HG03060 (cell line): Measurements from ENCODE around the gene NPFFR1.

ENCODE experiments used
- ATAC-seq: cut with Tn5 transposase; IDR thresholded peaks from one replicate; pipeline ENCODE4 v1.9.1; 2021; ENCODE audit warnings: low read depth, moderate number of reproducible peaks; ENCODE audit not compliant: unreplicated experiment

NPFFR1 gene

GRCh38 chr10:70292004-70292403, 8.2 kb upstream of the NPFFR1 start:
- no peak for ATAC-seq

- ATAC-seq, result no peak
Measured at GRCh38 chr10:70289739-70290138, 5.9 kb upstream of the NPFFR1 start.

- ATAC-seq, result no peak
Measured at GRCh38 chr10:70286616-70287015, 2.8 kb upstream of the NPFFR1 start.

GRCh38 chr10:70285476-70285831, 1.6 kb upstream of the NPFFR1 start:
- no peak for ATAC-seq

- ATAC-seq, result no peak
Measured at GRCh38 chr10:70284542-70285475, 1.0 kb upstream of the NPFFR1 start.

- ATAC-seq, result no peak
Measured at GRCh38 chr10:70283071-70283444, 746 bp downstream of the NPFFR1 start.

GRCh38 chr10:70281609-70282008, 2.2 kb downstream of the NPFFR1 start:
- ATAC-seq, result no peak

GRCh38 chr10:70280099-70280498, 3.7 kb downstream of the NPFFR1 start:
- ATAC-seq, result no peak

- no peak for ATAC-seq
Measured at GRCh38 chr10:70277396-70278030, 6.3 kb downstream of the NPFFR1 start.

- ATAC-seq, result no peak
Measured at GRCh38 chr10:70274643-70275042, 9.2 kb downstream of the NPFFR1 start.

- ATAC-seq, result no peak
Measured at GRCh38 chr10:70272925-70273316, 10.9 kb downstream of the NPFFR1 start.

GRCh38 chr10:70271996-70272924, 11.5 kb downstream of the NPFFR1 start:
- ATAC-seq, result no peak

GRCh38 chr10:70270952-70271351, 12.9 kb downstream of the NPFFR1 start:
- no peak for ATAC-seq

GRCh38 chr10:70269741-70270140, 14.1 kb downstream of the NPFFR1 start:
- no peak for ATAC-seq

GRCh38 chr10:70268376-70268775, 15.4 kb downstream of the NPFFR1 start:
- ATAC-seq, result no peak

- no peak for ATAC-seq
Measured at GRCh38 chr10:70267161-70267933, 16.5 kb downstream of the NPFFR1 start.

GRCh38 chr10:70266701-70267100, 17.1 kb downstream of the NPFFR1 start:
- no peak for ATAC-seq

GRCh38 chr10:70266056-70266455, 17.7 kb downstream of the NPFFR1 start:
- no peak for ATAC-seq

GRCh38 chr10:70265032-70265689, 18.6 kb downstream of the NPFFR1 start:
- no peak for ATAC-seq

GRCh38 chr10:70260734-70261133, 23.1 kb downstream of the NPFFR1 start:
- no peak for ATAC-seq
